Central memory CD4-positive, alpha-beta T cell (primary cell): ENCODE measurements around the gene FRMD6.
"Not testable (repeated sequence)": the region's sequence is repeated elsewhere in the genome, so short reads cannot be mapped to it uniquely, and the experiment has no call there.

Experiments
- DNase-seq: peaks from one replicate; pipeline ENCODE4 v3.0.0; 2022

FRMD6 gene

GRCh38 chr14:51727526-51727925 lies 75.8 kb downstream of the FRMD6 start:
- no peak for DNase-seq

GRCh38 chr14:51730098-51730497 lies 78.4 kb downstream of the FRMD6 start:
- DNase-seq, result no peak

- no peak for DNase-seq
Observed at GRCh38 chr14:51730684-51731083, 79.0 kb downstream of the FRMD6 start.

- DNase-seq, result no peak
Observed at GRCh38 chr14:51732494-51733112, 80.9 kb downstream of the FRMD6 start.

- no peak for DNase-seq
Observed at GRCh38 chr14:51733147-51733546, 81.4 kb downstream of the FRMD6 start.

DNA sequence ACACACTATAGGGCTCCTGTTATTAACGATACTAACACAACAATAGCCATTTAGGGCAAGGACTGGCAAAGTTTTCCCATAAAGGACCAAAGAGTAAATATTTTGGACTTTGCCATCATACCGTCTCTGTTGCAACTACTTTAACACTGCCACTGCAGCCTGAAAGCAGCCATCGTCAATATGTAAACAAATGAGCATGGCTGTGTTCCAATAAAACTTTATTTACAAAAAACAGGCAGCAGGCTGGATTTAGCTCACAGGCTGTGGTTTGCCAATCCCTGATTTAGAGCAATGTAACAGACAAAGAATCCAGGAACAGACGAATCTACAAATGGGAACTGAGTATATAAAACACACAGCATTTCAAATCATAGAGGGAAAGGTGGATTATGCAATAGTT lies 84.1 kb downstream of the FRMD6 start:
- DNase-seq, result no peak

DNA sequence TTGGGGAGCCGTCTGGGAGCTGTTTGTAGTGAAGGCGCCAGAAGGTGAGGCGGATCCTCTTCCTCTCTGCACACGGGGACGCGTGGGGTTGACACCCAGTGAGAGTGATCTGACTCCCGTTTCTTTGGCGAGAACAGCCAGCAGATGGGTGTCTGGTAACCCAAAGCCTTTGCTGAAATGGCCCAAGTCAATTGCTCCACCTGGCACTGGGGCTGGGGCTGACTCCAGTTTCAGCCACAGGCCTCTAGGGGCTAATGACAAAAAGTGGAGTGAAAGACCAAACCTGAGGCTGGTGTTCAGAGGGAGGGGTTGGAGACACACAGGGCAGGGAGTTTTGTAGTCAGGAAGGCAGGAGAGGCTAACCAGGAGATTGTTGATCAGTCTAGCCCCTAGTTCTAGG lies 87.0 kb downstream of the FRMD6 start:
- DNase-seq, result no peak

DNA sequence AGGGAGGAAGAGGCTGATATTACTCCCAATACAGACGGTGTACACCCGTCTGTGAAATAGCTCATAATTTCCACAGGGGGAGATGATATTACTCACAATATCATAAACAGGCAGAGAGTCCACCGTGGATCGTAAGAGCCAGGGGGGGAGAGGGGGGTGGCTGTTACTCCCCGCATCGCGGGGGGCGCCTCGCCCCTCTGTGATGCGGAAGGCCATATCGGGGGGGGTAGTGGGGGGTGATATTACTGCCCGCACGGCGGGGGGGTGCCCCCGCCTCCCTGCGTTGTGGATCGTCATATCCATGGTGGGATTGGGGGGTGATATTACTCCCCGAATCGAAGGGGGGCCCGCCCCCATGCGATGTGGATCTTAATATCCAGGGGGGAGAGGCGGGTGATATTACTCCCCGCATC lies 91.9 kb downstream of the FRMD6 start:
- no peak for DNase-seq

GRCh38 chr14:51744372-51745130 lies 92.8 kb downstream of the FRMD6 start:
- no peak for DNase-seq

DNA sequence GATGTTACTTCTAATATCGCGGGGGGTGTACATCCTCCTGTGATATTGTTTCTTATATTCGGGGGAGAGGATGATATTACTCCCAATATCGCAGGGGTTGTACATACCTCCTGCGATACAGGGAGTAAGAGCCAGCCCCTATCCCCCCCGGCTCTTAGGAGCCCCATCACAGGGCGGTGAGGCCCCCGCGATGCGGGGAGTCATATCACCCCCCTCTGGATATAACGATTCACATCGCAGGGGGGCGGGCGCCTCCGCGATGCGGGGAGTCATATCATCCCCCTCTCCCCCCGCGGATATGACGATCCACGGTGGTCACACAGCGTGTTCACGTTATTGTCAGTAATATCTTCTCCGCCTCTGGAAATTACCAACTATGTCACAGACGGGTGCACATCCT lies 95.1 kb downstream of the FRMD6 start:
- DNase-seq, result not testable (repeated sequence)

- DNase-seq, result no peak
Observed at GRCh38 chr14:51750542-51750941, 98.8 kb downstream of the FRMD6 start.

DNA sequence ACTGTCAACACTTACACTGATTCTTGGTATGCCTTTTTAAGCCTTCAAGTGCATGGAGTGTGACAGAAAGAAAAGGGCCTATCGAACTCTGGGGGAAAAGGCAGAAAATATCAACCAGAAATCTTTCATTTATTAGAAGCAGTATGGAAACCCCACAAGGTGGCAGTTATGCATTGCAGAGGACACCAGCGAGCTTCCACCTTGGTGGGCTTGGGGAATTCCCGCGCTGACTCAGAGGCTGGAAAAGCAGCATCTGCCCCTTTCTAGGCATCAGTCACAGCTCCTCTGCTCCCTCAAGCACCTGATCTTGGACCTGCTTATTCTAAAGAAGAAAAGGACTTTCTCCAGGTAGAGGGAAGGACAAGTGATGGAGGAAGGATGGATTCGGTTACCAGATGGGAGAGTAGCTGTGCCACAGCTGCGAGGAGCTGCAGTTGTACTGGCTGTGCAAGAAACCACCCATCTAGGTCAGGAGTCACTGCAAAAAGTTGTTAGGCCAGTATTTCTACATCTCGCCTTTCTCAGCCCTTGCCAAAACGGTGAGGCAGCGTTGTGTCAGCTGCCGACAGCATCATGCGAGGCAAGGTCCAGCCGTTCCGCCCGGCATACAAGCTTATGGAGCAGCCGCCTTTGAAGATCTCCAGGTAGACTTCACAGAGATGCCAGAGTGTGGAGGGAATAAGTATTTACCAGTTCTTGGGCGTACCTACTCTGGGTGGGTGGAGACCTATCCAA lies 100.1 kb downstream of the FRMD6 start:
- DNase-seq, result not testable (repeated sequence)

DNA sequence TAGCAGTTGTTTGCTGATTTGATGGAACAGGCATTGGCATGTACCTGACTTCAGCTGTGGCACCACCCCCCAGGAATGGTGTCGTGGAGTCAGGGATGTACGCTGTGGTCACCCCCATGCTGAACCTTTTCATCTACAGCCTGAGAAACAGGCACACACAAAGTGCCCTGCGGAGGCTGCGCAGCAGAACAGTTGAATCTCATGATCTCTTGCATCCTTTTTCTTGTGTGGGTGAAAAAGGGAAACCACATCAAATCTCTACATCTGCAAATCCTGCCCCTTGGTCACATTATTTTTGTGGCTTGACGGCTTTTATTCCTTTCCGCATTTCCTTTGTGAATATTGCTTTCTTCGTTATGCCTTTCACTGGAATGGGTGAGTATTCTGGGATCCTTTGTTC lies 106.0 kb downstream of the FRMD6 start:
- not testable (repeated sequence) for DNase-seq

- no peak for DNase-seq
Observed at GRCh38 chr14:51759950-51760349, 108.2 kb downstream of the FRMD6 start.

DNA sequence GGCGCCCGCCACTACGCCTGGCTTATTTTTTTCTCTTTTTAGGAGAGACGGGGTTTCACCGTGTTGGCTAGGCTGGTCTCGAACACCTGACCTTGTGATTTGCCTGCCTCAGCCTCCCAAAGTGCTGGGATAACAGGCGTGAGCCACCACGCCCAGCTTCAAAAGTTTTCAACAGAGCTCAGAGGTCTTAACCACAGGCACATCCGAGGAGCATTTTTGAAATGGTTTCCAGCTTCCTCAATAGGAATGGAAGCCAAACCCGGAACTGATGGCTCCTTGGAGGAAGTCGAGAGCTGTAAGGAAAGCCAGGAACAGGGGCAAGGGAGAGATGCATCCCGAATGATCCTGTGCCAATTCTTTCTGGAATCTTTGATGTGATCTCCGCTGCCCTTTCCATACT lies 114.0 kb downstream of the FRMD6 start:
- DNase-seq, result not testable (repeated sequence)

DNA sequence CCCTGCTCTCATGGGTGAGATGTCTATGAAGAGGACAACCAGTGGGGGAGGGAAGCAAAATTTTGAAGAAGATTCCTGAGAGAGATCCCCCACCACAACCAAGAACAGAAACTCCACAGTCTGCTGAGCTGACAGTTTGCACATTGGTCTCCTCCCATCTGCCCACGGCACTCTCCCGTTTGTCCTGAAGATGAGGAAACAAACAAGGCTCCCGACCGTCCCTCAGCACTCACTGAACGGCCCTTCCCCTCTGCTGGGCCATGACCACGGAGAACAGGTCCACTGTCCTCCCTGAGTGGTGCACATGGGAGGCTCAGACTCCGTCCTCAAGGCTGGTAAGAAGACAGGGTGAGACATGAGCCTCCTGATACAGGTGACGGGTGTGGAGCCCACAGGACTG lies 114.9 kb downstream of the FRMD6 start:
- not testable (repeated sequence) for DNase-seq

DNA sequence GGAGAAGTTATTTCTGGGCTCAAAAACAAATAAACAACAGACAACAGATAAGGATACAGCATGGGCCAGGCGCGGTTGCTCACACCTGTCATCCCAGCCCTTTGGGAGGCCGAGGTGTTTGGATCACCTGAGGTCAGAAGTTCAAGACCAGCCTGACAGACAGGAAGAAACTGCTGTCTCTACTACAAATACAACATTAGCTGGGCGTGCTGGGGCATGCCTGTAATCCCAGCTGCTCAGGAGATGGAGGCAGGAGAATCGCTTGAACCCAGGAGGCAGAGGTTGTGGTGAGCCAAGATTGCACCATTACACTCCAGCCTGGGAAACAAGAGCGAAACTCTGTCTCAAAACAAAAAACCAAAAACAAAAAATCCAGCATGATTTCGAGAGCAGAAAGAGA lies 117.6 kb downstream of the FRMD6 start:
- not testable (repeated sequence) for DNase-seq

DNA sequence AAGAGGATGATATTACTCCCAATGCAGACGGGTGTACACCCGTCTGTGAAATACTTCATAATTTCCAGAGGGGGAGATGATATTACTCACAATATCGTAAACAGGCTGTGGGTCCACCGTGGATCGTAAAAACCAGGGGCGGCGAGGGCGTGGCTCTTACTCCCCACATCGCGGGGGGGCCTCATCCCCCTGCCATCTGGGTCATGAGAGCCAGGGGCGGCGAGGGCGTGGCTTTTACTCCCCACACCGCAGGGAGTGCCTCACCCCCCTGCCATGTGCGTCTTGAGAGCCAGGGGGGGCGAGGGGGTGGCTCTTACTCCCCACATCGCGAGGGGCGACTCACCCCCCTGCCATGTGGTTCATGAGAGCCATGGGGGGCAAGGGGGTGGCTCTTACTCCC lies 122.5 kb downstream of the FRMD6 start:
- DNase-seq, result no peak

- DNase-seq, result peak; percentile 2
Observed at GRCh38 chr14:51776102-51776894, 124.6 kb downstream of the FRMD6 start.

DNA sequence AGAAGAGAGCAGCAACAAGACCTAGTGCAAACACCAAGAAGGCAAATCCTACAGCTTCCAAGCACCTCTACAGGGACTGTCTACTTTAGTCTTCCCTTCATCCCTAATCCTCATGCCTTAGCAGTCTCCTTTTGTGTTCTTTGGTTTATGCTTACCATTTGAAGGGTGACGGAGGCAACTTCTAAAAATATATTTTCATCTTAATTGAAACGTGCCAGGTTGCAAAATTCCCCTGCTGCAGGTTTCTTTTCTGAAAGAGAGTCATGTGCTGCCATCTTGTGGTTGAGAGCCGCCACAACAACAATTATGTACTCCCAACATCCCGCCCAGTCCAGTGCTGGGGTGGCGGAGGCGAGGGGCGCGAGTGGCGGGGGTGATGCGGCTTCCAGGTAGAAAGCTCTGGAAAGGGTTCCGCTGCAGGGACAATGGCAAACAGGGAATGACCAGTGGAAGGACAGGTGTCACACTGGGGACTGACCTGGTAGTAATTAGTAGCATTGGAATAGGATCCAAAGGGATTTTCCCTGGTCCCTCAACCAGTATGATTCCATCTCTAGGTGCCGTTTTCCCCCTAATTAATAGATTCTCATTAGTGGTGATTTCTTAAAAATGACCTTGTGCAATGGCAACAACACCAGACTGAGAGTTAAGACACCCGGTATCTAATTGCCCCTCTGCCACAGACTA lies 128.4 kb downstream of the FRMD6 start:
- peak; percentile 61 for DNase-seq
